Cardiac septum (tissue), 1 donor: Measurements from ENCODE around the gene CYB561D2. TPM values are rescaled to one million over a fixed set of nuclear protein-coding genes. Genes with fewer than 3 reads are reported as not detected.
"Not testable (repeated sequence)": the region's sequence is repeated elsewhere in the genome, so short reads cannot be mapped to it uniquely, and the experiment has no call there.

Experiments
- DNase-seq: peaks from one replicate; pipeline ENCODE4 v3.0.0-alpha.2; 2020; ENCODE audit warnings: low spot score
- intact Hi-C: fragments of 100-400 bp; cut with DNase I; formaldehyde crosslinking; loops from one replicate; pipeline ENCODE4 v1.14.0; 2022
- long read RNA-seq: library from polyadenylated mRNA; unstranded; transcript quantifications from one replicate; pipeline ENCODE4 v2.0.0, GENCODE V29; 2021
- total RNA-seq: library from RNA; stranded (reverse); fragmentation: NEBNext Ultra II Directional; extraction: Animal tissue kit (Norgen Biotek cat#: 25700); gene quantifications from one replicate; pipeline ENCODE4 v1.2.1, GENCODE V29; 2021
- donor health status: DM: no; HTN: no; CAD: no.

Gene CYB561D2
- 6.4 TPM for total RNA-seq
- long read RNA-seq, transcript CYB561D2-205 (4 exons, 1,319 nt), result major isoform, 5 of 12 reads
- long read RNA-seq, transcript CYB561D2-201 (4 exons, 1,225 nt), result major isoform, 5 of 12 reads
- long read RNA-seq, partial matches to known transcripts, result 0 of 12 reads
- long read RNA-seq, other reads (novel, unspliced or antisense), result 0 of 12 reads

- intact Hi-C loops, result loop anchor here (1.0 to 5.0 kb wide), 3 partner anchors 9 to 1152 kb away; partner anchors contain the start of genes CISH, DCAF1 and TMEM115
- peak; percentile 100 for DNase-seq
Observed at GRCh38 chr3:50350527-50351322, at the start of gene CYB561D2, which contains the start of gene NPRL2. TSS of gene CYB561D2 (plus strand) at chr3:50350862. CDS start at chr3:50351434, 572 bp downstream. TSS of gene NPRL2 (minus strand) at chr3:50350775. CDS start at chr3:50350652, 123 bp downstream.

- intact Hi-C loops, result loop anchor here (5.0 kb wide), 1 partner anchor 35 kb away; no protein-coding TSS in a partner anchor
- DNase-seq, result no peak
Observed at GRCh38 chr3:50302095-50303012, 48.3 kb upstream of the CYB561D2 start.

- intact Hi-C loops, result loop anchor here (5.0 kb wide), 1 partner anchor 34 kb away; no protein-coding TSS in a partner anchor
- peak; percentile 90 for DNase-seq
Observed at GRCh38 chr3:50303013-50303815, 47.4 kb upstream of the CYB561D2 start, which contains the start of gene HYAL1. TSS of gene HYAL1 (minus strand) at chr3:50303574. CDS start at chr3:50302956, 618 bp downstream.

GRCh38 chr3:50304601-50305000, 46.1 kb upstream of the CYB561D2 start:
- DNase-seq, result no peak
- intact Hi-C loops, result loop anchor here (5.0 kb wide), 1 partner anchor 33 kb away; no protein-coding TSS in a partner anchor

- intact Hi-C loops, DNase-seq: not testable (repeated sequence)
Observed at GRCh38 chr3:50312041-50312440, 38.6 kb upstream of the CYB561D2 start.

DNA sequence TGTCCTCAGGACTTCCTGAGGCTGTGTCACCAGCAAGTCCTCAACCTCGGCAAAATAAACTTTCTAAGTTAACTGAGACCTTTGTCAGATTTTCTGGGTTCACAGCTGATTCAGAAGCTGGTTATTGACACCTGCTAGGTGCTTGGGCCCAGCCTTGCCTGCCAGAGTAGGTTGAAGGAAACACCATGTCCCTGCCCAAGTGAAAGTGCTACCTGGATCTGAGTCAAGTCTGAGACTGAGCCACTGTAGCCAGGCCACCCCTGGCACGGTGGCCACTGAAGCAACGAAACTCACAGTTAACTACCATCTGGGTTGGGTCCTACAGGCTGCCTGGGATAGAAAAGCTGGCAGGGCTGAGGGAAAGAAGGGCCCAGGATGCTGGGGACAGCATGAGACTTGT, 36.3 kb upstream of the CYB561D2 start:
- no peak for DNase-seq
- intact Hi-C loops, result no loop called here

GRCh38 chr3:50314816-50315215, 35.8 kb upstream of the CYB561D2 start:
- intact Hi-C loops, result no loop called here
- no peak for DNase-seq

GRCh38 chr3:50316657-50317242, 33.9 kb upstream of the CYB561D2 start:
- intact Hi-C loops, result no loop called here
- no peak for DNase-seq

- intact Hi-C loops, result no loop called here
- DNase-seq, result no peak
Observed at GRCh38 chr3:50317300-50317699, 33.4 kb upstream of the CYB561D2 start.

GRCh38 chr3:50318163-50318562, 32.5 kb upstream of the CYB561D2 start:
- intact Hi-C loops, result no loop called here
- DNase-seq, result no peak

DNA sequence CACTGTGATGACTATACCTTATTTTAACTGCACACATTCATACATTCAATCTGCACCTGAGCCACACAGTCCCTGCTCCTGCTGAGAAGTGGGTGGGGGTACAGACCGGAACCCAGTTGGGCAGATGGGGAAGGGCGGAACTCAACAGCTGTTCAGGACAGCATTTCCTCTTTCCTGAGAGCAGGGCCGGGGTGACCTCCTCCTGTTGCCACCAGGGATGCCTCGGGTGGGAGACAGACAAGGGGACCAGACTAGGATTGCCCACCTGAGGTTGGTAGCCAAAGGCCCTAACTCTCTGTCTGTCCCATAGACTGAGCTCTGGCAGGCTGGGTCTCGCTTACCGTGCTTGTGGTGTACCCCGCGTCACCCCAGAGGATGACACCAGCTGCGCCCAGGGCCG, 32.0 kb upstream of the CYB561D2 start:
- intact Hi-C loops, result no loop called here
- no peak for DNase-seq

- intact Hi-C loops, result no loop called here
- DNase-seq, result no peak
Observed at GRCh38 chr3:50319181-50319893, 31.3 kb upstream of the CYB561D2 start.

DNA sequence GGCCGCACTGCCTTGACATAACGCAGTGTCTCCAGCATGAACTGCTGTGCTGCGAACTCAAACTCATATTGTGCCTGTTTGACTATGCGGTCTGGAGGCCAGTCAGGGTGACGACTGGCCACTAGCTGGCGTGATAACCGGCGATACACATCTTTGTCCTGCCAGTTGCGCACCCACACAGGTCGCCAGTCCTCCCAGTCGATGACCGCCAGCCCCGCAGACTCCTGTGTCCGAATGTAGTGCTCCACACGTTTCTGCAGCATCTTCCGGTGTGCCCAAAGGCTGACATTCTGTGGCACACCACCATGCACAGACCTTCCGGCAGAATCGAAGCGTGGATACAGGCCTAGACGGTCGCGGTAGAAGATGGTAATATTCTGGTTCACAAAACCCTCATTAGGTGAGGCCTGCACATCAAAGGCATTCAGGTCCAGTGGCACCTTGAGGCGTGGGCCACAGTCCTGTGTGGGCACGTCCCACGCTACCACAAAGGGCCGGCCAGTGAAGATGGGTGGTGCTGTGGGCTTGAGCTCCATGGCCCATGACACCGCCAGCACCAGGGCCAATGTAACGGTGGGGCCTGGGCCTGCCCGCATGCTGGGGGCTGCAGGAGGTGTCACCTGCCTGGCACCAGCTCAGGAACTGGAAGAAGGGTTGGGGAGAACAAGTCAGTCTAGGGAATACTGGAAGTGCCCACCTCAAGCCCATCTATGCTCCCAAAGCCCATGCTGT, 30.6 kb upstream of the CYB561D2 start:
- intact Hi-C loops, result loop anchor here (5.0 kb wide), 2 partner anchors 83 to 128 kb away; partner anchors contain the start of genes GNAI2 and GNAT1
- DNase-seq, result no peak

GRCh38 chr3:50320853-50321335, 29.8 kb upstream of the CYB561D2 start:
- peak; percentile 91 for DNase-seq
- intact Hi-C loops, result loop anchor here (5.0 kb wide), 2 partner anchors 84 to 129 kb away; partner anchors contain the start of genes GNAI2 and GNAT1

GRCh38 chr3:50321336-50322114, 29.1 kb upstream of the CYB561D2 start:
- peak; percentile 94 for DNase-seq
- intact Hi-C loops, result loop anchor here (5.0 kb wide), 2 partner anchors 84 to 129 kb away; partner anchors contain the start of genes GNAI2 and GNAT1

DNA sequence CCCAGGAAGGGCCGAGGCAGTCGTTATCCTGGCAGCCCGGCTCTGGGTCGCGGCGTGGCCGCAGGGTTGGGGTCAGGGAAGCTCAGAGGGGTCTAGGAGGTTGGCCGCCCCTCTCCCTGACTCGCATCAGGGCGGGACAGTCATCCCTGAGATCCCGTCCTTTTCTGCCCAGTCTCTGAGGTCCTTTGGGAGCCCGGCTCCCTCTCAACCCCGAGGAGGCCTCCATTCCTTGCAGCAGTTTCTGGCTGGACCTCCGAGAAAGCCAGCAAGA, 28.6 kb upstream of the CYB561D2 start:
- DNase-seq, result no peak
- intact Hi-C loops, result loop anchor here (5.0 kb wide), 2 partner anchors 85 to 130 kb away; partner anchors contain the start of genes GNAI2 and GNAT1
